Bronchus fibroblast of lung (primary cell): ENCODE data around the gene FKBP1C. TPM values are rescaled to one million over a fixed set of nuclear protein-coding genes. Genes with fewer than 3 reads are reported as not detected.

Experiments
- total RNA-seq: library from RNA; depleted of rRNA; stranded (reverse); fragments of >200 nt; gene quantifications from 2 replicates; pipeline ENCODE4 v1.2.3, GENCODE V29; 2015

Gene FKBP1C
- under 0.01 TPM in 1 of 2 replicates, not detected in the other for total RNA-seq

GRCh38 chr6:63211343-63211742 is at the start of gene FKBP1C:
Gene FKBP1C (plus strand): TSS chr6:63211469.

Other genes starting within 250 kb of the FKBP1C start
- not detected in 2 replicates for gene LGSN, start 108.5 kb downstream of the FKBP1C start, total RNA-seq